Keratinocyte (primary cell): ENCODE measurements around the gene LRFN5. TPM values are rescaled to one million over a fixed set of nuclear protein-coding genes. Genes with fewer than 3 reads are reported as not detected.

ENCODE experiments used
- DNase-seq: peaks from one replicate; pipeline ENCODE4 v3.0.0-alpha.2; 2011; ENCODE audit warnings: low read depth, missing footprints, low spot score
- FAIRE-seq: peaks from 2 replicates; lab custom pipeline; 2011; peaks lifted over from hg19 to GRCh38; lab: Jason Lieb, UNC
- H2AFZ ChIP-seq: 2 replicates; pipeline ENCODE4 v1.6.0; 2012; ENCODE audit warnings: low read length, control low read depth, inconsistent platforms; ENCODE audit not compliant: control insufficient read depth
- H3K27ac ChIP-seq: 2 replicates; pipeline ENCODE4 v1.5.1; 2011; ENCODE audit warnings: low read length; ENCODE audit not compliant: control insufficient read depth, insufficient read depth
- H3K27me3 ChIP-seq: 3 replicates; pipeline ENCODE4 v1.6.0; 2011; ENCODE audit warnings: low read length; ENCODE audit not compliant: control insufficient read depth, insufficient read depth; ENCODE audit errors: extremely low read depth
- H3K36me3 ChIP-seq, 2 experiments: 2 replicates in 1 of 2; 3 replicates in 1 of 2; pipeline ENCODE4 v1.5.1; 2011; ENCODE audit warnings: low read length in 2 of 2, mild to moderate bottlenecking in 1 of 2; ENCODE audit not compliant: control insufficient read depth in 2 of 2, insufficient read depth in 2 of 2; ENCODE audit errors: extremely low read depth in 1 of 2
- H3K4me1 ChIP-seq: 3 replicates; pipeline ENCODE4 v1.5.1; 2011; ENCODE audit warnings: low read length; ENCODE audit not compliant: control insufficient read depth, insufficient read depth; ENCODE audit errors: extremely low read depth
- H3K4me2 ChIP-seq: 3 replicates; pipeline ENCODE4 v1.6.0; 2011; ENCODE audit warnings: low read depth, low read length; ENCODE audit not compliant: control insufficient read depth, insufficient read depth; ENCODE audit errors: extremely low read depth
- H3K4me3 ChIP-seq, 3 experiments: fragments of 200-600 bp in 1 of 3; sonication (generic) in 1 of 3; 2 replicates in 2 of 3; 3 replicates in 1 of 3; pipeline ENCODE4 v1.5.1; 2011 to 2016; ENCODE audit warnings: low read length in 3 of 3, mild to moderate bottlenecking in 3 of 3, control low read depth in 2 of 3, inconsistent platforms in 1 of 3, low read depth in 1 of 3, mixed read lengths in 1 of 3, mixed run types in 1 of 3, moderate library complexity in 1 of 3; ENCODE audit not compliant: control insufficient read depth in 2 of 3, insufficient read depth in 2 of 3; ENCODE audit errors: extremely low read depth in 1 of 3
- H3K79me2 ChIP-seq: 2 replicates; pipeline ENCODE4 v1.6.0; 2012; ENCODE audit warnings: low read length; ENCODE audit not compliant: control insufficient read depth, insufficient read depth
- H3K9ac ChIP-seq: 3 replicates; pipeline ENCODE4 v1.6.0; 2011; ENCODE audit warnings: low read length; ENCODE audit not compliant: control insufficient read depth, insufficient read depth; ENCODE audit errors: extremely low read depth
- H3K9me1 ChIP-seq: 3 replicates; pipeline ENCODE4 v1.6.0; 2011; ENCODE audit warnings: low read length; ENCODE audit not compliant: control insufficient read depth, insufficient read depth; ENCODE audit errors: extremely low read depth
- H3K9me3 ChIP-seq: 2 replicates; pipeline ENCODE4 v1.5.1; 2012; ENCODE audit warnings: low read depth, low read length; ENCODE audit not compliant: control insufficient read depth
- H4K20me1 ChIP-seq: 3 replicates; pipeline ENCODE4 v1.6.0; 2011; ENCODE audit warnings: low read length; ENCODE audit not compliant: control insufficient read depth, insufficient read depth; ENCODE audit errors: extremely low read depth
- EZH2 ChIP-seq: IDR thresholded peaks from one replicate; pipeline ENCODE4 v1.6.1; 2012; ENCODE audit warnings: inconsistent platforms, mild to moderate bottlenecking, low read length, moderate library complexity
- dilution Hi-C: fragments of 300-500 bp; cut with MboI; formaldehyde crosslinking; loops from one replicate; pipeline ENCODE4 v1.7.0; 2020; ENCODE audit warnings: low sequenced_read_pairs; ENCODE audit not compliant: extremely low pct_ligation_motif_present
- polyA plus RNA-seq, 5 experiments: library from polyadenylated mRNA; depleted of rRNA in 3 of 5; stranded (reverse) in 3 of 5; stranded (forward) in 1 of 5; unstranded in 1 of 5; fragments of >200 nt; gene quantifications; 1 replicate in 1 of 5; 2 replicates in 3 of 5; 3 replicates in 1 of 5; pipeline versions ENCODE4 v1.2.1 to v1.2.3, GENCODE V29; 2011 to 2012; ENCODE audit warnings: missing spikeins in 2 of 5, low read depth in 1 of 5, low replicate concordance in 1 of 5
- TF ChIP-seq, protein P1 (sequence below), 3 experiments: IDR thresholded peaks in 1 of 3; conservative IDR thresholded peaks in 1 of 3; optimal IDR thresholded peaks in 1 of 3; 2 replicates in 2 of 3; 3 replicates in 1 of 3; pipeline versions ENCODE3 to v1.5.1; 2011; ENCODE audit warnings: low read length in 3 of 3, mild to moderate bottlenecking in 3 of 3, moderate library complexity in 2 of 3, control low read depth in 1 of 3, inconsistent platforms in 1 of 3; ENCODE audit not compliant: insufficient read depth in 2 of 3; ENCODE audit errors: extremely low read depth in 1 of 3

LRFN5 gene
- polyA plus RNA-seq, 1 donor (not counting 4 experiments of a cell fraction or from before 2014, with no cell fraction given): not detected

DNA sequence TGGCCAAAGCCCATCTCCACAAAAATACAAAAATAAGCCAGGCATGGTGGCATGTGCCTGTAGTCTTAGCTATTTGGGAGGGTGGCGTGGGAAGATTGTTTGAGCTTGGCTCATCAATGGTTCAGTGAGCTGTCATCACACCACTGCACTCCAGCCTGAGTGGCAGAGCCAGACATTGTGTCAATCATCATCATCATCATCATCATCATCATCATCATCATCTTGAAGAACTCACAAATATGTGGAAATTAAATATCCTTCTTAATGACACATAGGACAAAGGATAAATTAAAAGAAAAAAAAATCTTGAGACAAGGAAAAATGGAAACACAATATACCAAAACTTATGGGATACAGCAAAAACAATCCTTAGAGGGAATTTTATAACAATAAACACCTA is 132.5 kb downstream of the LRFN5 start:
- no peaks in the 10 kb centered on the region for H3K36me3 ChIP-seq
- H3K27ac ChIP-seq: no peak overlapping the region
- H3K9me1 ChIP-seq: no peaks in the 10 kb centered on the region
- H3K4me1 ChIP-seq: no peaks in the 10 kb centered on the region
- dilution Hi-C loops: no loop called here
- DNase-seq: no peak
- TF ChIP-seq EZH2: no peak
- TF ChIP-seq, protein P1, sequence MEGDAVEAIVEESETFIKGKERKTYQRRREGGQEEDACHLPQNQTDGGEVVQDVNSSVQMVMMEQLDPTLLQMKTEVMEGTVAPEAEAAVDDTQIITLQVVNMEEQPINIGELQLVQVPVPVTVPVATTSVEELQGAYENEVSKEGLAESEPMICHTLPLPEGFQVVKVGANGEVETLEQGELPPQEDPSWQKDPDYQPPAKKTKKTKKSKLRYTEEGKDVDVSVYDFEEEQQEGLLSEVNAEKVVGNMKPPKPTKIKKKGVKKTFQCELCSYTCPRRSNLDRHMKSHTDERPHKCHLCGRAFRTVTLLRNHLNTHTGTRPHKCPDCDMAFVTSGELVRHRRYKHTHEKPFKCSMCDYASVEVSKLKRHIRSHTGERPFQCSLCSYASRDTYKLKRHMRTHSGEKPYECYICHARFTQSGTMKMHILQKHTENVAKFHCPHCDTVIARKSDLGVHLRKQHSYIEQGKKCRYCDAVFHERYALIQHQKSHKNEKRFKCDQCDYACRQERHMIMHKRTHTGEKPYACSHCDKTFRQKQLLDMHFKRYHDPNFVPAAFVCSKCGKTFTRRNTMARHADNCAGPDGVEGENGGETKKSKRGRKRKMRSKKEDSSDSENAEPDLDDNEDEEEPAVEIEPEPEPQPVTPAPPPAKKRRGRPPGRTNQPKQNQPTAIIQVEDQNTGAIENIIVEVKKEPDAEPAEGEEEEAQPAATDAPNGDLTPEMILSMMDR (optimal IDR thresholded peaks at IDR 0.05 in 1 of 3, IDR thresholded peaks at IDR 0.05 in 1 of 3, conservative IDR thresholded peaks at IDR 0.05 in 1 of 3; ENCODE audit: extremely low read depth in 1 of 3, insufficient read depth in 2 of 3, low read length in 3 of 3): no peak
- H4K20me1 ChIP-seq: no peaks in the 10 kb centered on the region
- no peaks in the 10 kb centered on the region for H3K79me2 ChIP-seq
- no peaks in the 10 kb centered on the region for H3K27me3 ChIP-seq
- H3K4me2 ChIP-seq: no peak overlapping the region
- H3K4me3 ChIP-seq: no peak overlapping the region
- no peak overlapping the region for H3K9ac ChIP-seq
- FAIRE-seq: no peak
- peaks cover 4% of the 10 kb centered on the region for H3K9me3 ChIP-seq
- H2AFZ ChIP-seq: no peak overlapping the region

DNA sequence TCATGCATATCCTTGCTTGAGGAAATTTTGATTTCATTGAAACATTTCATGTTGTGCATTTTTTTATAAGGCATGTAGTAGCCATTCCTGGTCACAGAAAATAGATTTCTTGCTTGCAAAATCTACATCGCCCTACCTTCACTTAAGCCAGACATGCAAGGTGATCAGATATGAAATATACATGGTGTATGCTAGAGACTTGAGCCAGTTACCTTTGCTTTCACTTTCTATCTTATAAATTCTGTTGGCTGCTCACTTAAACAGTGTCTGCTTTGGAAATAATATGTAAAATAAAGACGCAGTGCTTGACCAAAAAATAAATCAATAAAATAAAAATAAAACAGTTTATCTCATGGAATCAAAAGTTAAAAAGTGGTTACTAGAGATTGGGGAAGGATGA is 136.5 kb downstream of the LRFN5 start:
- no peaks in the 10 kb centered on the region for H4K20me1 ChIP-seq
- FAIRE-seq: no peak

More for the DNA sequence above, 136.5 kb downstream of the LRFN5 start:
- no peak overlapping the region for H3K4me2 ChIP-seq
- H3K9ac ChIP-seq: no peak overlapping the region
- TF ChIP-seq, protein P1 (optimal IDR thresholded peaks at IDR 0.05 in 1 of 3, IDR thresholded peaks at IDR 0.05 in 1 of 3, conservative IDR thresholded peaks at IDR 0.05 in 1 of 3; ENCODE audit: extremely low read depth in 1 of 3, insufficient read depth in 2 of 3, low read length in 3 of 3): no peak
- TF ChIP-seq EZH2: no peak
- no peak for DNase-seq
- H3K9me3 ChIP-seq: peaks cover 4% of the 10 kb centered on the region
- no peaks in the 10 kb centered on the region for H3K9me1 ChIP-seq
- dilution Hi-C loops: no loop called here
- H3K4me3 ChIP-seq: no peak overlapping the region
- H3K4me1 ChIP-seq: no peaks in the 10 kb centered on the region
- H3K36me3 ChIP-seq: no peaks in the 10 kb centered on the region
- H3K27me3 ChIP-seq: no peaks in the 10 kb centered on the region
- no peaks in the 10 kb centered on the region for H3K79me2 ChIP-seq
- no peak overlapping the region for H2AFZ ChIP-seq
- no peak overlapping the region for H3K27ac ChIP-seq
